Colonic mucosa (tissue), 4 donors: Measurements from ENCODE around the gene KIAA0232. TPM values are rescaled to one million over a fixed set of nuclear protein-coding genes. Genes with fewer than 3 reads are reported as not detected.

Experiments used
- DNase-seq: peaks from one replicate; pipeline ENCODE4 v3.0.0-alpha.2; 2020
- H3K27ac ChIP-seq: fragments of 200-600 bp; one replicate; pipeline ENCODE4 v1.8.0; 2021
- H3K27me3 ChIP-seq: fragments of 200-600 bp; one replicate; pipeline ENCODE4 v1.8.0; 2021
- H3K36me3 ChIP-seq: fragments of 200-600 bp; one replicate; pipeline ENCODE4 v1.8.0; 2021
- H3K4me1 ChIP-seq: fragments of 200-600 bp; one replicate; pipeline ENCODE4 v1.8.0; 2021; ENCODE audit warnings: mild to moderate bottlenecking
- H3K4me3 ChIP-seq: fragments of 200-600 bp; one replicate; pipeline ENCODE4 v1.8.0; 2021
- H3K9ac ChIP-seq, 2 donors: one replicate each; pipeline ENCODE4 v1.7.0; 2013; ENCODE audit warnings: control low read depth in 2 of 2, low read depth in 2 of 2, low read length in 2 of 2
- H3K9me3 ChIP-seq: fragments of 200-600 bp; one replicate; pipeline ENCODE4 v1.8.0; 2021
- intact Hi-C: fragments of 100-400 bp; cut with DNase I; formaldehyde crosslinking; loops from one replicate; pipeline ENCODE4 v1.14.1; 2022
- total RNA-seq, 2 donors: library from RNA; stranded (reverse); fragmentation: NEBNext Ultra II Directional in 1 of 2; extraction: Animal tissue kit (Norgen Biotek cat#: 25700) in 1 of 2; gene quantifications; one replicate each; pipeline ENCODE4 v1.2.1, GENCODE V29; 2021
- TF ChIP-seq, protein P1 (sequence below): fragments of 200-600 bp; IDR thresholded peaks from one replicate; pipeline ENCODE4 v1.8.0; 2022; ENCODE audit warnings: antibody characterized with exemption, mild to moderate bottlenecking
- donor health status: healthy.
- donor health status: DM: no; HTN: no; CAD: no.
- donor health status: DM: no; HTN: no; CAD: no.

Gene KIAA0232
- total RNA-seq, 2 donors from 2014 or later, result 20.8 to 32.8 TPM

DNA sequence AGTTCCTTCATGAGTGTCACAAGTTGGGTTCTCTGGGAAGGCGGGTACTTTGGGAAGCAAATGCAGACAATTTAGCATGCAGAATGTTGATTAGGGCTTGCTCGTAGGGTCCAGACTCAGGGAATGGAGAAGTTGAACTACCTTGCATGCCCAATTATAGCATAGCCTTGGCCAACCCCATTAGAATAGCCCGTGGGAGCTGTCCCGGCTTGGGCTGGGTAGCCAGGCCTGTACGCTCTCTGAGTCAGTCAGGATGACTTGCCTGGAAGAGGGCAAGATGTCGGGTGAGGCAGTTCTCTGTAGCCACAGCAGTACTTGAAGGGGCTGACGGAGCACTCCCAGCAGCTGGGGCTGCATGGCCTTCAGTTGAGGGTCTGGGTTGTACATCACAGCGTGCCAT lies 19.5 kb downstream of the KIAA0232 start:
- Histone ChIP-seq H3K36me3 (no peaks in the 10 kb centered on the region), H3K4me3 (no peak overlapping the region), H3K4me1 (peaks cover 7% of the 10 kb centered on the region), H3K9me3 (no peaks in the 10 kb centered on the region), H3K27ac (no peak overlapping the region), H3K9ac (no peak overlapping the region), H3K27me3 (no peaks in the 10 kb centered on the region)
- TF ChIP-seq, protein P1, sequence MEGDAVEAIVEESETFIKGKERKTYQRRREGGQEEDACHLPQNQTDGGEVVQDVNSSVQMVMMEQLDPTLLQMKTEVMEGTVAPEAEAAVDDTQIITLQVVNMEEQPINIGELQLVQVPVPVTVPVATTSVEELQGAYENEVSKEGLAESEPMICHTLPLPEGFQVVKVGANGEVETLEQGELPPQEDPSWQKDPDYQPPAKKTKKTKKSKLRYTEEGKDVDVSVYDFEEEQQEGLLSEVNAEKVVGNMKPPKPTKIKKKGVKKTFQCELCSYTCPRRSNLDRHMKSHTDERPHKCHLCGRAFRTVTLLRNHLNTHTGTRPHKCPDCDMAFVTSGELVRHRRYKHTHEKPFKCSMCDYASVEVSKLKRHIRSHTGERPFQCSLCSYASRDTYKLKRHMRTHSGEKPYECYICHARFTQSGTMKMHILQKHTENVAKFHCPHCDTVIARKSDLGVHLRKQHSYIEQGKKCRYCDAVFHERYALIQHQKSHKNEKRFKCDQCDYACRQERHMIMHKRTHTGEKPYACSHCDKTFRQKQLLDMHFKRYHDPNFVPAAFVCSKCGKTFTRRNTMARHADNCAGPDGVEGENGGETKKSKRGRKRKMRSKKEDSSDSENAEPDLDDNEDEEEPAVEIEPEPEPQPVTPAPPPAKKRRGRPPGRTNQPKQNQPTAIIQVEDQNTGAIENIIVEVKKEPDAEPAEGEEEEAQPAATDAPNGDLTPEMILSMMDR, result no peak
- intact Hi-C loops, result no loop called here
- no peak for DNase-seq

DNA sequence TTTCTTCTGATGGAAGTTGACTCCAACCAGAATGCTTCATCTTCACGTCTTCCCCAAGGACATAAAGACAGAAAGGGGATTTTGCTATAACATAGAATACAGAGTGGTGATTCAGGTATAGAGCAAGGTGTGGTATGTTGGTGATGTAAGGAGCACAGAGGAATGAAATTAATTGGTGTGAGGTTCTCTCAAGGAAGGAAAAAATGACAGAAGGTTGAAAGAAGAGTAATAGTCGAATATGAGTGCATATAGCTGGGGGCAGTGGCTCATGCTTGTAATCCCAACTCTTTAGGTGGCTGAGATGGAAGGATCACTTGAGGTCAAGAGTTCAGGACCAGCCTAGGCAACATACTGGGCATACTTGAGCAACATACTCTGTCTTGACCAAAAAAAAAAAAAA lies 20.1 kb downstream of the KIAA0232 start:
- no peak for DNase-seq
- TF ChIP-seq, protein P1, result no peak
- Histone ChIP-seq H3K4me3 (no peak overlapping the region), H3K36me3 (no peaks in the 10 kb centered on the region), H3K9ac (no peak overlapping the region), H3K9me3 (no peaks in the 10 kb centered on the region), H3K27ac (no peak overlapping the region), H3K27me3 (no peaks in the 10 kb centered on the region), H3K4me1 (peaks cover 7% of the 10 kb centered on the region)
- intact Hi-C loops, result no loop called here

DNA sequence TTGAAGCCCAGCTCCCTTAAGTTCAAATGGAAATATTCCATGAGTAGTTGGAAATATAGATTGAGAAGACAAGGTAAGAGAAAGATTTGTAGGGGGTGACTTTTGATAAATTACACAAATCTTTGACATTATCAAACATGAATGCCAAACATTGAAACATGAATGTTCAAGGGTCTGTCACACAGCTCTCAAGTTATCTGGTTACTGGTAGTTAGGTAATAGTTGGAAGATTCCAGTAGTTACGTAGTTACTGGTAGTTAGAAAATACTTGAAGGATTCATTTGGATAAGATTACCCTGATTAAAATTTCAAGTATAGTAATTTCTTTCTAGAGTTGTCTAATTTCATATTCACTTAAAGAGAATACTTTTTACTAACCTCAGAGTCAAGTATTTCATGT lies 20.7 kb downstream of the KIAA0232 start:
- Histone ChIP-seq H3K27me3 (no peaks in the 10 kb centered on the region), H3K4me1 (peaks cover 7% of the 10 kb centered on the region), H3K27ac (no peak overlapping the region), H3K9me3 (no peaks in the 10 kb centered on the region), H3K4me3 (no peak overlapping the region), H3K9ac (no peak overlapping the region), H3K36me3 (no peaks in the 10 kb centered on the region)
- no peak for DNase-seq
- TF ChIP-seq, protein P1, result no peak
- intact Hi-C loops, result no loop called here

DNA sequence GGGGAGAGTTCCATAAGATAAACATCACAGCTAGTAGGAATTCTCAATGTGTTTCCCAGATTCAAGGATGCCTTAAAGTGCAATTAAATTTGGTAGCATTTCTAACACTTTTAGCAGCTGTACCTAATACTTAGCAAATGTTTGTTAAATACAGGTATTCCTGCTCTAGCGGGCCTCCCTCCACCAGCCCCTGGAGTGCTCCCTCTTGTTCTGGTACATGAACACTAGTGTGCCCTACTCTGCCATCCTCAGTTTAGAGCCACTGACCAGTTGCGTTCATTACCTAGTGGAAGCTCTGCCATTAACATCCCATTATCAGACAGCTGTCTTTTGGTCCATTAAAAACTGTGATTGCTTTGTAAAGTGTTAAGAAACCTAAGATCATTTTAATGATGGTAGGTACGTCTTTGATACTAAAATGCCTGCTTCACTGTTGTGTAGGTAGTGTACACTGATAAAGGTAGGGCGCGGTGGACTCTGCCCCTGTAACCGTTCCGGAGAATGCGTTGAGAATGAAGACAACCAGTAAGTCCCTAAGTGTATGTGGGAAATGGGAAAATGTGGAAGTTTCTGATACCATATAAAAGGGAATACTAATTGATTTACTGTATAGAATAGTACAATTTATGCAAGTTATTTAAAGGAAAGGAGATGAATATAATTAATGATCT lies 21.7 kb downstream of the KIAA0232 start:
- Histone ChIP-seq H3K27ac (no peak overlapping the region), H3K9me3 (no peaks in the 10 kb centered on the region), H3K36me3 (no peaks in the 10 kb centered on the region), H3K27me3 (no peaks in the 10 kb centered on the region), H3K4me3 (no peak overlapping the region), H3K4me1 (peaks cover 7% of the 10 kb centered on the region), H3K9ac (no peak overlapping the region)
- TF ChIP-seq, protein P1, result no peak
- peak; percentile 68 for DNase-seq
- intact Hi-C loops, result no loop called here

DNA sequence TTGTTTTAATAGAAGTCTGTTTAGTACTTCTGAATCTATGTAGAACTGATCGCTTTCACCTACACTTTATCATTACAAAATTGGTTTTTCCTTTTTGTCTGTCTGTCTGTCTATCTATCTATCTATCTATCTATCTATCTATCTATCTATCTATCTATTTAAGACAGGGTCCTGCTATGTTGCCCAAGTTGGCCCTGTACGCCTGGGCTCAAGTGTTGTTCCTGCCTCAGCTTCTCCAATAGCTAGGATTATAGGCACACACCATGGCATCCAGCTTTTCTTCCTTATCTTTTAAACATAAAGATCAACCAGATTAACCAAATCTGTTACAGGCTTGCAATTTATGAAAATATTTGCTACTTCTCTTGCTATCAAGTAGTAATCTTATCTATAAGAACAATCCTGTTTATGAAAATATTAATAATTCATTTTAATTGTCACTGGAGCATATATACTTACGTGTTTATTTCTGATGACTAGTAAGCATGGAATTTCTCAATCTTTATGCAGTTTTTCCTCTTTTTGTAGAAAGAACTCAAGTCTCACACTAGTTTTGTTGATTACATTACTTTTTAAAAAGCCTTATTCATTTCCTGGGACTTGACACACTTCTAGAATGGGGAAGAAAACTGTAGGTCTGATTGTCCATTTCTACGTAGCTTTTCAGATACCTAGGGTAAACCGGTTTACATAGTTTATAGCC lies 24.5 kb downstream of the KIAA0232 start:
- Histone ChIP-seq H3K27ac (no peak overlapping the region), H3K9me3 (no peaks in the 10 kb centered on the region), H3K36me3 (no peaks in the 10 kb centered on the region), H3K27me3 (no peaks in the 10 kb centered on the region), H3K4me3 (no peak overlapping the region), H3K4me1 (peaks cover 7% of the 10 kb centered on the region), H3K9ac (no peak overlapping the region)
- intact Hi-C loops, result no loop called here
- no peak for DNase-seq
- TF ChIP-seq, protein P1, result no peak
